Measurements from ENCODE around the gene DCAF4. TPM values are rescaled to one million over a fixed set of nuclear protein-coding genes. Genes with fewer than 3 reads are reported as not detected.

DCAF4 gene
- total RNA-seq, 1 experiment from 2014 or later: 47.9 TPM

GRCh38 chr14:72894623-72895378 is 31.5 kb upstream of the DCAF4 start:
- DNase-seq (ENCODE audit: low spot score): no peak

- no peak for DNase-seq (ENCODE audit: low spot score)
Measured at GRCh38 chr14:72898448-72898847, 27.8 kb upstream of the DCAF4 start.

GRCh38 chr14:72901361-72901760 is 24.9 kb upstream of the DCAF4 start:
- no peak for DNase-seq (ENCODE audit: low spot score)

GRCh38 chr14:72902801-72903530 is 23.3 kb upstream of the DCAF4 start:
- no peak for DNase-seq (ENCODE audit: low spot score)

GRCh38 chr14:72903716-72904115 is 22.5 kb upstream of the DCAF4 start:
- DNase-seq (ENCODE audit: low spot score): no peak

GRCh38 chr14:72904218-72904617 is 22.0 kb upstream of the DCAF4 start:
- no peak for DNase-seq (ENCODE audit: low spot score)

- DNase-seq (ENCODE audit: low spot score): peak; percentile 68
Measured at GRCh38 chr14:72904840-72905561, 21.3 kb upstream of the DCAF4 start.

GRCh38 chr14:72906316-72906715 is 19.9 kb upstream of the DCAF4 start:
- DNase-seq (ENCODE audit: low spot score): peak; percentile 41

- peak; percentile 68 for DNase-seq (ENCODE audit: low spot score)
Measured at GRCh38 chr14:72906879-72907278, 19.4 kb upstream of the DCAF4 start.

GRCh38 chr14:72907886-72908285 is 18.4 kb upstream of the DCAF4 start:
- DNase-seq (ENCODE audit: low spot score): peak; percentile 94

- DNase-seq (ENCODE audit: low spot score): no peak
Measured at GRCh38 chr14:72909163-72909562, 17.1 kb upstream of the DCAF4 start.

- DNase-seq (ENCODE audit: low spot score): no peak
Measured at GRCh38 chr14:72913809-72914208, 12.5 kb upstream of the DCAF4 start.

GRCh38 chr14:72916174-72916573 is 10.1 kb upstream of the DCAF4 start:
- peak; percentile 70 for DNase-seq (ENCODE audit: low spot score)

- DNase-seq (ENCODE audit: low spot score): no peak
Measured at GRCh38 chr14:72917094-72917802, 9.0 kb upstream of the DCAF4 start.

GRCh38 chr14:72920008-72920407 is 6.3 kb upstream of the DCAF4 start:
- no peak for DNase-seq (ENCODE audit: low spot score)

GRCh38 chr14:72921396-72921795 is 4.9 kb upstream of the DCAF4 start:
- DNase-seq (ENCODE audit: low spot score): no peak

GRCh38 chr14:72924337-72924736 is 1.9 kb upstream of the DCAF4 start:
- no peak for DNase-seq (ENCODE audit: low spot score)

- no peak for DNase-seq (ENCODE audit: low spot score)
Measured at GRCh38 chr14:72925171-72925759, 999 bp upstream of the DCAF4 start.

- DNase-seq (ENCODE audit: low spot score): no peak
Measured at GRCh38 chr14:72925815-72926291, 411 bp upstream of the DCAF4 start.

GRCh38 chr14:72928872-72929271 is 2.6 kb downstream of the DCAF4 start:
- no peak for DNase-seq (ENCODE audit: low spot score)

- no peak for DNase-seq (ENCODE audit: low spot score)
Measured at GRCh38 chr14:72929316-72930080, 3.2 kb downstream of the DCAF4 start.
